ENCODE results near the gene S100A14.

Gene S100A14

GRCh38 chr1:153659175-153659534 lies 43.0 kb upstream of the S100A14 start:
- no peak for DNase-seq

GRCh38 chr1:153658400-153659174 lies 42.5 kb upstream of the S100A14 start, which contains the start of gene SNAPIN:
SNAPIN (plus strand) TSS chr1:153658703; CDS start chr1:153658744, 41 bp downstream.
- Histone ChIP-seq H3K9ac (ENCODE audit: low read length) (peak within 1 kb of the TSS; percentile 88), H2BK120ac (ENCODE audit: low read depth, low read length) (no peak within 1 kb of the TSS), H3K4ac (ENCODE audit: low read depth, low read length) (no peak within 1 kb of the TSS), H2BK15ac (replicated peaks; ENCODE audit: low read depth) (no peak within 1 kb of the TSS), H3K79me2 (ENCODE audit: control insufficient read depth, insufficient read depth, low read length) (peaks cover 4% of the 10 kb centered on the region), H3K4me3 (ENCODE audit: low read length) (peak within 1 kb of the TSS; percentile 91), H3K27me3 (ENCODE audit: insufficient read depth, low read length, poor library complexity) (no peaks in the 10 kb centered on the region), H3K27ac (ENCODE audit: low read depth, low read length) (peak within 1 kb of the TSS; percentile 83), H3K18ac (ENCODE audit: low read length) (peak within 1 kb of the TSS; percentile 63), H4K8ac (ENCODE audit: low read depth, low read length) (no peak within 1 kb of the TSS), H3K4me2 (ENCODE audit: low read length) (peak within 1 kb of the TSS; percentile 98), H3K79me1 (ENCODE audit: low read length) (peaks cover 4% of the 10 kb centered on the region), H2BK5ac (ENCODE audit: low read length) (peak within 1 kb of the TSS; percentile 77), H3K36me3 (ENCODE audit: control insufficient read depth, insufficient read depth, low read length) (peaks cover 10% of the 10 kb centered on the region), H3K23ac (ENCODE audit: low read length) (no peak within 1 kb of the TSS), H3K56ac (ENCODE audit: low read length) (peak within 1 kb of the TSS; percentile 94), H3K4me1 (ENCODE audit: control insufficient read depth, low read depth, low read length) (peaks cover 3% of the 10 kb centered on the region), H2AK5ac (ENCODE audit: low read length) (no peak within 1 kb of the TSS), H4K5ac (ENCODE audit: low read length) (no peak within 1 kb of the TSS)
- WGBS (ENCODE audit: extremely low coverage, insufficient coverage, low lambda C conversion rate) = no CpG with 5 or more reads among the region's 53 CpGs
- DNase-seq = peak; percentile 95

More at GRCh38 chr1:153659175-153659534, 43.0 kb upstream of the S100A14 start:
- WGBS (ENCODE audit: extremely low coverage, insufficient coverage, low lambda C conversion rate) = no CpG with 5 or more reads among the region's 8 CpGs
- Histone ChIP-seq H2BK15ac (replicated peaks; ENCODE audit: low read depth) (no peak overlapping the region), H3K36me3 (ENCODE audit: control insufficient read depth, insufficient read depth, low read length) (peaks cover 10% of the 10 kb centered on the region), H2AK5ac (ENCODE audit: low read length) (no peak overlapping the region), H3K4me2 (ENCODE audit: low read length) (peak overlapping the region; percentile 98), H3K4me3 (ENCODE audit: low read length) (peak overlapping the region; percentile 91), H3K4ac (ENCODE audit: low read depth, low read length) (no peak overlapping the region), H4K8ac (ENCODE audit: low read depth, low read length) (no peak overlapping the region), H4K5ac (ENCODE audit: low read length) (no peak overlapping the region), H3K27me3 (ENCODE audit: insufficient read depth, low read length, poor library complexity) (no peaks in the 10 kb centered on the region), H3K23ac (ENCODE audit: low read length) (no peak overlapping the region), H3K27ac (ENCODE audit: low read depth, low read length) (no peak overlapping the region), H2BK5ac (ENCODE audit: low read length) (no peak overlapping the region), H3K79me2 (ENCODE audit: control insufficient read depth, insufficient read depth, low read length) (peaks cover 4% of the 10 kb centered on the region), H3K18ac (ENCODE audit: low read length) (no peak overlapping the region), H3K79me1 (ENCODE audit: low read length) (peaks cover 4% of the 10 kb centered on the region), H2BK120ac (ENCODE audit: low read depth, low read length) (no peak overlapping the region), H3K4me1 (ENCODE audit: control insufficient read depth, low read depth, low read length) (peaks cover 3% of the 10 kb centered on the region), H3K56ac (ENCODE audit: low read length) (peak overlapping the region; percentile 94), H3K9ac (ENCODE audit: low read length) (peak overlapping the region; percentile 88)

DNA sequence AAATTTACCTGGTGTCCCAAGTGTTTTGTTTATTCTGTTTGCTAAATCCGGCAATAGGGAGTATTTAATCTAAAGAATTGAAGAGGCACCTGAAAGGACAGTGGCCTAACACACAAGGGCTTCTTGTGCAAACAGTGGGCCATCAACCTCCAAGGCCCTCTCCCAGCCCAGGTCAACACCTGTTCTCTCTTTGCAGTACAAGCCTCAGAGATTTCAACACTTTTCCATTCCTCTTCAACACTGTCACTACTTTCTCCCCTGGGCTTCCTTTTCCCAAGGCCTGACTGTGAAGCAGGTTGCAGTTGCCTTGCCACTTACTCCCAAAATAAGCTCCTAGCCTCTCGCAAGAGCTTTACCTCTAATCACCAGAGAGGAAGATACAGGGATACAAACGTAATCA lies 39.2 kb upstream of the S100A14 start:
- Histone ChIP-seq H2BK5ac (ENCODE audit: low read length) (no peak overlapping the region), H3K9ac (ENCODE audit: low read length) (no peak overlapping the region), H3K4me2 (ENCODE audit: low read length) (no peak overlapping the region), H3K27ac (ENCODE audit: low read depth, low read length) (no peak overlapping the region), H2AK5ac (ENCODE audit: low read length) (no peak overlapping the region), H3K79me2 (ENCODE audit: control insufficient read depth, insufficient read depth, low read length) (peaks cover 4% of the 10 kb centered on the region), H2BK15ac (replicated peaks; ENCODE audit: low read depth) (no peak overlapping the region), H3K56ac (ENCODE audit: low read length) (no peak overlapping the region), H4K8ac (ENCODE audit: low read depth, low read length) (no peak overlapping the region), H3K4me3 (ENCODE audit: low read length) (no peak overlapping the region), H3K4ac (ENCODE audit: low read depth, low read length) (no peak overlapping the region), H3K79me1 (ENCODE audit: low read length) (peaks cover 4% of the 10 kb centered on the region), H2BK120ac (ENCODE audit: low read depth, low read length) (no peak overlapping the region), H3K27me3 (ENCODE audit: insufficient read depth, low read length, poor library complexity) (no peaks in the 10 kb centered on the region), H4K5ac (ENCODE audit: low read length) (no peak overlapping the region), H3K23ac (ENCODE audit: low read length) (no peak overlapping the region), H3K36me3 (ENCODE audit: control insufficient read depth, insufficient read depth, low read length) (no peaks in the 10 kb centered on the region), H3K18ac (ENCODE audit: low read length) (no peak overlapping the region), H3K4me1 (ENCODE audit: control insufficient read depth, low read depth, low read length) (peaks cover 3% of the 10 kb centered on the region)
- no peak for DNase-seq
- no CpG with 5 or more reads among the region's 3 CpGs for WGBS (ENCODE audit: extremely low coverage, insufficient coverage, low lambda C conversion rate)

GRCh38 chr1:153652805-153653500 lies 36.8 kb upstream of the S100A14 start:
- H3K4me1 ChIP-seq (ENCODE audit: control insufficient read depth, low read depth, low read length) = peaks cover 2% of the 10 kb centered on the region
- no peak overlapping the region for H3K9ac ChIP-seq (ENCODE audit: low read length)
- H3K36me3 ChIP-seq (ENCODE audit: control insufficient read depth, insufficient read depth, low read length) = no peaks in the 10 kb centered on the region
- H3K18ac ChIP-seq (ENCODE audit: low read length) = no peak overlapping the region
- no peak overlapping the region for H2BK5ac ChIP-seq (ENCODE audit: low read length)
- no peak overlapping the region for H3K4ac ChIP-seq (ENCODE audit: low read depth, low read length)
- H3K56ac ChIP-seq (ENCODE audit: low read length) = no peak overlapping the region
- H2BK15ac ChIP-seq (replicated peaks; ENCODE audit: low read depth) = no peak overlapping the region
- H3K4me2 ChIP-seq (ENCODE audit: low read length) = no peak overlapping the region
- H2AK5ac ChIP-seq (ENCODE audit: low read length) = no peak overlapping the region
- no CpG with 5 or more reads among the region's 3 CpGs for WGBS (ENCODE audit: extremely low coverage, insufficient coverage, low lambda C conversion rate)
- H4K8ac ChIP-seq (ENCODE audit: low read depth, low read length) = no peak overlapping the region
- DNase-seq = peak; percentile 63
- no peaks in the 10 kb centered on the region for H3K79me1 ChIP-seq (ENCODE audit: low read length)
- no peak overlapping the region for H2BK120ac ChIP-seq (ENCODE audit: low read depth, low read length)
- H3K23ac ChIP-seq (ENCODE audit: low read length) = no peak overlapping the region
- no peak overlapping the region for H3K27ac ChIP-seq (ENCODE audit: low read depth, low read length)
- H3K4me3 ChIP-seq (ENCODE audit: low read length) = no peak overlapping the region
- no peaks in the 10 kb centered on the region for H3K27me3 ChIP-seq (ENCODE audit: insufficient read depth, low read length, poor library complexity)
- no peaks in the 10 kb centered on the region for H3K79me2 ChIP-seq (ENCODE audit: control insufficient read depth, insufficient read depth, low read length)
- no peak overlapping the region for H4K5ac ChIP-seq (ENCODE audit: low read length)

- Histone ChIP-seq H3K4me2 (ENCODE audit: low read length) (no peak overlapping the region), H3K27me3 (ENCODE audit: insufficient read depth, low read length, poor library complexity) (no peaks in the 10 kb centered on the region), H3K23ac (ENCODE audit: low read length) (no peak overlapping the region), H3K79me2 (ENCODE audit: control insufficient read depth, insufficient read depth, low read length) (no peaks in the 10 kb centered on the region), H3K9ac (ENCODE audit: low read length) (no peak overlapping the region), H2AK5ac (ENCODE audit: low read length) (peak overlapping the region; percentile 18), H3K56ac (ENCODE audit: low read length) (no peak overlapping the region), H3K27ac (ENCODE audit: low read depth, low read length) (no peak overlapping the region), H3K4me3 (ENCODE audit: low read length) (no peak overlapping the region), H3K79me1 (ENCODE audit: low read length) (no peaks in the 10 kb centered on the region), H3K36me3 (ENCODE audit: control insufficient read depth, insufficient read depth, low read length) (no peaks in the 10 kb centered on the region), H3K4me1 (ENCODE audit: control insufficient read depth, low read depth, low read length) (peaks cover 2% of the 10 kb centered on the region), H3K18ac (ENCODE audit: low read length) (no peak overlapping the region), H3K4ac (ENCODE audit: low read depth, low read length) (no peak overlapping the region), H4K5ac (ENCODE audit: low read length) (no peak overlapping the region), H4K8ac (ENCODE audit: low read depth, low read length) (no peak overlapping the region), H2BK15ac (replicated peaks; ENCODE audit: low read depth) (no peak overlapping the region), H2BK120ac (ENCODE audit: low read depth, low read length) (no peak overlapping the region), H2BK5ac (ENCODE audit: low read length) (no peak overlapping the region)
- DNase-seq = no peak
- no CpG with 5 or more reads among the region's 1 CpG for WGBS (ENCODE audit: extremely low coverage, insufficient coverage, low lambda C conversion rate)
Measured at GRCh38 chr1:153651771-153652170, 35.6 kb upstream of the S100A14 start.
